Calu3 (cell line): ENCODE measurements around the gene FXYD4. TPM values are rescaled to one million over a fixed set of nuclear protein-coding genes. Genes with fewer than 3 reads are reported as not detected.

ENCODE experiments used
- BruUV-seq: library from RNA; stranded (reverse); fragments of 400-500 nt; replicated peaks from 2 replicates; lab custom pipeline; 2021; lab: Mats Ljungman, UMichigan
- CTCF ChIA-PET: fragments of 300-600 bp; sonication (Branson Sonifier 250); formaldehyde crosslinking; loops from one replicate; lab custom pipeline; 2022; ENCODE audit warnings: antibody characterized with exemption; lab: Charles Lee
- DNase-seq: peaks from one replicate; pipeline ENCODE4 v3.0.0; 2022
- H3K27ac Mint-ChIP-seq: one replicate; pipeline ENCODE4 v1.8.0; 2022; ENCODE audit warnings: mixed read lengths; ENCODE audit not compliant: unreplicated experiment
- H3K27me3 Mint-ChIP-seq: one replicate; pipeline ENCODE4 v1.8.0; 2022; ENCODE audit warnings: mixed read lengths; ENCODE audit not compliant: unreplicated experiment
- H3K36me3 Mint-ChIP-seq: one replicate; pipeline ENCODE4 v1.8.0; 2022; ENCODE audit warnings: mild to moderate bottlenecking, moderate library complexity, mixed read lengths; ENCODE audit not compliant: insufficient read depth, unreplicated experiment
- H3K4me1 Mint-ChIP-seq: one replicate; pipeline ENCODE4 v1.8.0; 2022; ENCODE audit warnings: mild to moderate bottlenecking, low read depth, mixed read lengths; ENCODE audit not compliant: unreplicated experiment
- H3K4me3 Mint-ChIP-seq: one replicate; pipeline ENCODE4 v1.8.0; 2022; ENCODE audit warnings: mild to moderate bottlenecking, low read depth, moderate library complexity, mixed read lengths; ENCODE audit not compliant: unreplicated experiment
- H3K9me3 Mint-ChIP-seq: one replicate; pipeline ENCODE4 v1.8.0; 2022; ENCODE audit warnings: low read depth, mixed read lengths; ENCODE audit not compliant: unreplicated experiment
- CTCF ChIP-seq: fragments of 200-600 bp; IDR thresholded peaks from one replicate; pipeline ENCODE4 v1.8.0; 2022; ENCODE audit warnings: antibody characterized with exemption; ENCODE audit not compliant: unreplicated experiment
- intact Hi-C: fragments of 100-400 bp; cut with micrococcal nuclease; formaldehyde crosslinking; loops from one replicate; pipeline ENCODE4 v1.10.0; 2022; ENCODE audit not compliant: unreplicated experiment
- total RNA-seq: library from RNA; stranded (reverse); gene quantifications from 2 replicates; pipeline ENCODE4 v1.2.3, GENCODE V29; 2022

Gene FXYD4
- total RNA-seq, 1 experiment from 2014 or later, result not detected

GRCh38 chr10:43376828-43377423 is 5.5 kb downstream of the FXYD4 start:
- H3K4me3 Mint-ChIP-seq, result no peak overlapping the region
- no peak overlapping the region for H3K27ac Mint-ChIP-seq
- intact Hi-C loops, result loop anchor here (2.0 kb wide), 1 partner anchor 24 kb away; no protein-coding TSS in a partner anchor

GRCh38 chr10:43377424-43377883 is 6.0 kb downstream of the FXYD4 start:
- Mint-ChIP-seq H3K27ac (no peak overlapping the region), H3K27me3 (no peaks in the 10 kb centered on the region), H3K36me3 (peaks cover 13% of the 10 kb centered on the region), H3K4me1 (peaks cover 39% of the 10 kb centered on the region), H3K9me3 (no peaks in the 10 kb centered on the region), H3K4me3 (no peak overlapping the region)
- peak; percentile 51 for TF ChIP-seq CTCF
- peak; percentile 66 for DNase-seq
- BruUV-seq, result no TSS peak
- intact Hi-C loops, result loop anchor here (2.0 kb wide), 1 partner anchor 25 kb away; no protein-coding TSS in a partner anchor
- CTCF ChIA-PET, result no interaction called here

More at GRCh38 chr10:43376828-43377423, 5.5 kb downstream of the FXYD4 start:
- H3K9me3 Mint-ChIP-seq, result no peaks in the 10 kb centered on the region
- CTCF ChIA-PET, result no interaction called here
- TF ChIP-seq CTCF, result no peak
- H3K27me3 Mint-ChIP-seq, result no peaks in the 10 kb centered on the region
- peaks cover 13% of the 10 kb centered on the region for H3K36me3 Mint-ChIP-seq
- BruUV-seq, result no TSS peak
- DNase-seq, result no peak
- peaks cover 39% of the 10 kb centered on the region for H3K4me1 Mint-ChIP-seq

GRCh38 chr10:43380610-43381222 is 9.3 kb downstream of the FXYD4 start:
- Mint-ChIP-seq H3K27ac (peak overlapping the region; percentile 96), H3K9me3 (no peaks in the 10 kb centered on the region), H3K4me1 (peaks cover 29% of the 10 kb centered on the region), H3K4me3 (no peak overlapping the region), H3K27me3 (no peaks in the 10 kb centered on the region), H3K36me3 (peaks cover 31% of the 10 kb centered on the region)
- no TSS peak for BruUV-seq
- CTCF ChIA-PET, result interaction anchor here (0.6 to 1.1 kb wide), 4 partner anchors 10 to 133 kb away, joined by 3 to 4 read pairs (median 4); no protein-coding TSS in a partner anchor
- TF ChIP-seq CTCF, result no peak
- intact Hi-C loops, result no loop called here
- no peak for DNase-seq

GRCh38 chr10:43383204-43383971 is 12.0 kb downstream of the FXYD4 start:
- CTCF ChIA-PET, result no interaction called here
- intact Hi-C loops, result no loop called here
- Mint-ChIP-seq H3K4me1 (peaks cover 30% of the 10 kb centered on the region), H3K9me3 (no peaks in the 10 kb centered on the region), H3K27me3 (no peaks in the 10 kb centered on the region), H3K4me3 (no peak overlapping the region), H3K36me3 (peaks cover 48% of the 10 kb centered on the region), H3K27ac (peak overlapping the region; percentile 15)
- DNase-seq, result no peak
- TF ChIP-seq CTCF, result no peak
- BruUV-seq, result no TSS peak
